ENCODE results near the gene MCF2L2. TPM values are rescaled to one million over a fixed set of nuclear protein-coding genes. Genes with fewer than 3 reads are reported as not detected.

The MCF2L2 gene
- total RNA-seq, 1 donor, result 0.09 TPM

- no peak for DNase-seq (ENCODE audit: low read depth)
- no peak for TF ChIP-seq CTCF (IDR thresholded peaks at IDR 0.05; ENCODE audit: insufficient read depth, low read length)
- H3K4me3 ChIP-seq (ENCODE audit: low read depth, low read length), result no peak overlapping the region
These were observed 264.9 kb downstream of the MCF2L2 start for GRCh38 chr3:183163563-183163962.

GRCh38 chr3:183161552-183162336, 266.7 kb downstream of the MCF2L2 start:
- TF ChIP-seq CTCF (IDR thresholded peaks at IDR 0.05; ENCODE audit: insufficient read depth, low read length), result no peak
- DNase-seq (ENCODE audit: low read depth), result peak; percentile 30
- H3K4me3 ChIP-seq (ENCODE audit: low read depth, low read length), result peak overlapping the region; percentile 66

- H3K4me3 ChIP-seq (ENCODE audit: low read depth, low read length), result no peak overlapping the region
- TF ChIP-seq CTCF (IDR thresholded peaks at IDR 0.05; ENCODE audit: insufficient read depth, low read length), result no peak
- DNase-seq (ENCODE audit: low read depth), result no peak
These were observed 267.8 kb downstream of the MCF2L2 start for GRCh38 chr3:183160616-183161015.

- no peak for DNase-seq (ENCODE audit: low read depth)
- TF ChIP-seq CTCF (IDR thresholded peaks at IDR 0.05; ENCODE audit: insufficient read depth, low read length), result peak; percentile 3
- H3K4me3 ChIP-seq (ENCODE audit: low read depth, low read length), result no peak overlapping the region
These were observed 269.1 kb downstream of the MCF2L2 start for GRCh38 chr3:183159333-183159732.

GRCh38 chr3:183158551-183159006, 269.8 kb downstream of the MCF2L2 start:
- TF ChIP-seq CTCF (IDR thresholded peaks at IDR 0.05; ENCODE audit: insufficient read depth, low read length), result no peak
- no peak for DNase-seq (ENCODE audit: low read depth)
- no peak overlapping the region for H3K4me3 ChIP-seq (ENCODE audit: low read depth, low read length)

- no peak overlapping the region for H3K4me3 ChIP-seq (ENCODE audit: low read depth, low read length)
- no peak for TF ChIP-seq CTCF (IDR thresholded peaks at IDR 0.05; ENCODE audit: insufficient read depth, low read length)
- DNase-seq (ENCODE audit: low read depth), result no peak
These were observed 270.3 kb downstream of the MCF2L2 start for GRCh38 chr3:183158113-183158512.

Data from fibroblast of the aortic adventitia (primary cell).